ENCODE results near the gene CNTRL.

GRCh38 chr9:121187636-121188305 lies 113.0 kb downstream of the CNTRL start:
- TF ChIP-seq CTCF (conservative IDR thresholded peaks at IDR 0.05 in 1 of 2, IDR thresholded peaks at IDR 0.05 in 1 of 2; ENCODE audit: low read depth in 1 of 2, low read length in 2 of 2) (no peak), EZH2 (IDR thresholded peaks at IDR 0.05; ENCODE audit: low read length, missing control alignments) (no peak)
